CD14-positive monocyte (primary cell): ENCODE data around the gene GLI3. TPM values are rescaled to one million over a fixed set of nuclear protein-coding genes. Genes with fewer than 3 reads are reported as not detected.
A peak's percentile ranks its signal among the peaks of the same experiment; 100 is the strongest.

Experiments
- DNase-seq, 3 donors: peaks; one replicate each; pipeline ENCODE4 v3.0.0-alpha.2; 2011 to 2022
- H2AFZ ChIP-seq: 2 replicates; pipeline ENCODE4 v1.6.0; 2012; ENCODE audit warnings: mild to moderate bottlenecking, low read depth, low read length, inconsistent platforms; ENCODE audit not compliant: insufficient read depth, poor library complexity, severe bottlenecking
- H3K27ac ChIP-seq, 2 donors: 1 replicate in 1 of 2; 2 replicates in 1 of 2; pipeline ENCODE4 v1.5.1; 2012 to 2013; ENCODE audit warnings: low read length in 2 of 2, control low read depth in 1 of 2, inconsistent platforms in 1 of 2, low read depth in 1 of 2, mild to moderate bottlenecking in 1 of 2
- H3K27me3 ChIP-seq, 2 donors: one replicate each; pipeline versions ENCODE4 v1.6.0 to v1.6.1; 2011 to 2013; ENCODE audit warnings: low read length in 2 of 2; ENCODE audit not compliant: control insufficient read depth in 2 of 2, insufficient read depth in 2 of 2
- H3K36me3 ChIP-seq, 2 donors: replicated peaks in 1 of 2; 1 replicate in 1 of 2; 2 replicates in 1 of 2; pipeline versions ENCODE4 v1.5.1 to v1.6.1; 2012 to 2013; ENCODE audit warnings: low read length in 2 of 2, control low read depth in 1 of 2, inconsistent platforms in 1 of 2, mild to moderate bottlenecking in 1 of 2; ENCODE audit not compliant: insufficient read depth in 2 of 2, control insufficient read depth in 1 of 2
- H3K4me1 ChIP-seq, 2 donors: 1 replicate in 1 of 2; 2 replicates in 1 of 2; pipeline versions ENCODE4 v1.5.1 to v1.6.1; 2012 to 2013; ENCODE audit warnings: low read length in 2 of 2, control low read depth in 1 of 2, inconsistent platforms in 1 of 2, mild to moderate bottlenecking in 1 of 2, moderate library complexity in 1 of 2; ENCODE audit not compliant: insufficient read depth in 2 of 2, control insufficient read depth in 1 of 2
- H3K4me2 ChIP-seq: replicated peaks from 2 replicates; pipeline ENCODE3; 2012; ENCODE audit warnings: low read length, moderate library complexity, mild to moderate bottlenecking; ENCODE audit not compliant: poor library complexity, severe bottlenecking; ENCODE audit errors: extremely low read depth
- H3K4me3 ChIP-seq, 3 experiments: fragments of 200-600 bp in 1 of 3; sonication (generic) in 1 of 3; replicated peaks in 1 of 3; 1 replicate in 2 of 3; 2 replicates in 1 of 3; pipeline ENCODE4 v1.5.1; 2011 to 2013; ENCODE audit warnings: low read length in 3 of 3, mild to moderate bottlenecking in 3 of 3, control low read depth in 2 of 3, low read depth in 2 of 3, inconsistent platforms in 1 of 3, moderate library complexity in 1 of 3
- H3K79me2 ChIP-seq: 2 replicates; pipeline ENCODE4 v1.6.0; 2012; ENCODE audit warnings: mild to moderate bottlenecking, control low read depth, inconsistent platforms, low read length, moderate library complexity; ENCODE audit not compliant: insufficient read depth
- H3K9ac ChIP-seq: 2 replicates; pipeline ENCODE4 v1.6.0; 2017; ENCODE audit warnings: low read length, mild to moderate bottlenecking; ENCODE audit not compliant: insufficient read depth, poor library complexity, severe bottlenecking
- H3K9me3 ChIP-seq, 2 donors: replicated peaks in 1 of 2; 1 replicate in 1 of 2; 2 replicates in 1 of 2; pipeline versions ENCODE4 v1.5.1 to v1.6.1; 2012 to 2013; ENCODE audit warnings: low read length in 2 of 2, control low read depth in 1 of 2; ENCODE audit not compliant: control insufficient read depth in 1 of 2, insufficient read depth in 1 of 2
- H4K20me1 ChIP-seq: 2 replicates; pipeline ENCODE4 v1.6.0; 2012; ENCODE audit warnings: mild to moderate bottlenecking, low read length, control low read depth, moderate library complexity; ENCODE audit not compliant: insufficient read depth
- H3K27ac Mint-ChIP-seq, 7 donors: one replicate each; pipeline ENCODE4 v1.8.0; 2020; ENCODE audit warnings: mild to moderate bottlenecking in 7 of 7, mixed read lengths in 7 of 7, moderate library complexity in 6 of 7, inconsistent platforms in 2 of 7
- H3K27me3 Mint-ChIP-seq, 3 donors: one replicate each; pipeline ENCODE4 v1.8.0; 2021 to 2022; ENCODE audit warnings: low read depth in 3 of 3, mild to moderate bottlenecking in 3 of 3, mixed read lengths in 3 of 3, moderate library complexity in 3 of 3, inconsistent platforms in 1 of 3
- H3K36me3 Mint-ChIP-seq, 2 donors: one replicate each; pipeline ENCODE4 v1.8.0; 2020; ENCODE audit warnings: mixed read lengths in 2 of 2, inconsistent platforms in 1 of 2, mild to moderate bottlenecking in 1 of 2
- H3K4me1 Mint-ChIP-seq: one replicate; pipeline ENCODE4 v1.8.0; 2020; ENCODE audit warnings: mild to moderate bottlenecking, mixed read lengths
- H3K4me3 Mint-ChIP-seq, 2 donors: one replicate each; pipeline ENCODE4 v1.8.0; 2020; ENCODE audit warnings: mild to moderate bottlenecking in 2 of 2, mixed read lengths in 2 of 2, moderate library complexity in 1 of 2
- H3K9me3 Mint-ChIP-seq, 7 donors: one replicate each; pipeline ENCODE4 v1.8.0; 2020 to 2022; ENCODE audit warnings: mixed read lengths in 7 of 7, mild to moderate bottlenecking in 6 of 7, moderate library complexity in 6 of 7, inconsistent platforms in 2 of 7
- CTCF ChIP-seq: fragments of 200-600 bp; IDR thresholded peaks from one replicate; pipeline ENCODE4 v1.8.0; 2022; ENCODE audit warnings: antibody characterized with exemption, mild to moderate bottlenecking
- WGBS: methylation state at CpG from one replicate; pipeline ENCODE4 v1.1.5; 2013; ENCODE audit warnings: missing lambda C conversion rate; ENCODE audit not compliant: insufficient coverage; 5-methylcytosine and 5-hydroxymethylcytosine counted together
- intact Hi-C, 2 donors: fragments of 100-400 bp; cut with micrococcal nuclease; formaldehyde crosslinking; loops; one replicate each; pipeline versions ENCODE4 v1.15.0 to v1.15.1; 2023
- polyA plus RNA-seq, 3 donors: library from polyadenylated mRNA; depleted of rRNA in 1 of 3; unstranded in 2 of 3; stranded (reverse) in 1 of 3; fragments of 300-500 nt in 2 of 3; fragments of >200 nt in 1 of 3; fragmentation: Illumina TruSeq in 2 of 3; gene quantifications; 1 replicate in 2 of 3; 2 replicates in 1 of 3; pipeline ENCODE4 v1.2.3, GENCODE V29; 2012 to 2021

Gene GLI3
- polyA plus RNA-seq, 3 donors, result not detected

GRCh38 chr7:42096681-42097561 lies 140.1 kb downstream of the GLI3 start:
- TF ChIP-seq CTCF, result no peak
- no peaks in the 10 kb centered on the region for H3K27me3 ChIP-seq
- peaks cover 32% of the 10 kb centered on the region for H3K4me1 Mint-ChIP-seq
- no peaks in the 10 kb centered on the region for H3K36me3 Mint-ChIP-seq
- peaks cover 27 to 33% of the 10 kb centered on the region in 2 donors for H3K4me1 ChIP-seq
- H3K79me2 ChIP-seq, result no peaks in the 10 kb centered on the region
- H3K27ac ChIP-seq, result no peak overlapping the region
- no peak for DNase-seq
- H3K27ac Mint-ChIP-seq, result peak overlapping the region in 2 of 7 donors; percentile 2 to 28
- no peak overlapping the region for H3K9ac ChIP-seq
- no peaks in the 10 kb centered on the region for H4K20me1 ChIP-seq
- H3K9me3 Mint-ChIP-seq, result peaks cover 0 to 2% (median 0%) of the 10 kb centered on the region in 7 donors
- no peaks in the 10 kb centered on the region for H3K9me3 ChIP-seq
- 82% methylated on average over 7 of the region's 11 CpGs for WGBS
- no peak overlapping the region for H3K4me3 ChIP-seq
- no peaks in the 10 kb centered on the region for H3K36me3 ChIP-seq
- H2AFZ ChIP-seq, result peak overlapping the region; percentile 35
- H3K27me3 Mint-ChIP-seq, result peaks cover 0 to 2% (median 0%) of the 10 kb centered on the region in 3 donors
- no peak overlapping the region for H3K4me2 ChIP-seq
- no peak overlapping the region for H3K4me3 Mint-ChIP-seq
- intact Hi-C loops, result no loop called here

- TF ChIP-seq CTCF, result no peak
- 84% methylated on average over 6 of the region's 8 CpGs for WGBS
- intact Hi-C loops, result no loop called here
- Histone ChIP-seq H3K4me1 (peaks cover 27 to 33% of the 10 kb centered on the region in 2 donors), H3K9me3 (no peaks in the 10 kb centered on the region), H4K20me1 (no peaks in the 10 kb centered on the region), H3K36me3 (no peaks in the 10 kb centered on the region), H2AFZ (peak overlapping the region; percentile 35), H3K79me2 (no peaks in the 10 kb centered on the region), H3K4me3 (no peak overlapping the region), H3K4me2 (peak overlapping the region; percentile 33), H3K9ac (no peak overlapping the region), H3K27ac (no peak overlapping the region), H3K27me3 (no peaks in the 10 kb centered on the region)
- H3K9me3 Mint-ChIP-seq, result peaks cover 0 to 2% (median 0%) of the 10 kb centered on the region in 7 donors
- H3K27ac Mint-ChIP-seq, result peak overlapping the region in 1 of 7 donors; percentile 2
- H3K4me1 Mint-ChIP-seq, result peaks cover 32% of the 10 kb centered on the region
- no peak for DNase-seq
- H3K36me3 Mint-ChIP-seq, result no peaks in the 10 kb centered on the region
- H3K4me3 Mint-ChIP-seq, result peak overlapping the region in 1 of 2 donors; percentile 47
- H3K27me3 Mint-ChIP-seq, result peaks cover 0 to 2% (median 0%) of the 10 kb centered on the region in 3 donors
These were observed 140.7 kb downstream of the GLI3 start for GRCh38 chr7:42096268-42096667.
